HG03342 (cell line): ENCODE data around the gene RASA4B.
"Not testable (repeated sequence)": the region's sequence is repeated elsewhere in the genome, so short reads cannot be mapped to it uniquely, and the experiment has no call there.

Experiments
- ATAC-seq: cut with Tn5 transposase; IDR thresholded peaks from one replicate; pipeline ENCODE4 v1.9.1; 2021; ENCODE audit warnings: mild to moderate bottlenecking, moderate library complexity; ENCODE audit not compliant: unreplicated experiment

RASA4B gene

GRCh38 chr7:102455596-102455995 is 62.0 kb downstream of the RASA4B start:
- ATAC-seq, result no peak

DNA sequence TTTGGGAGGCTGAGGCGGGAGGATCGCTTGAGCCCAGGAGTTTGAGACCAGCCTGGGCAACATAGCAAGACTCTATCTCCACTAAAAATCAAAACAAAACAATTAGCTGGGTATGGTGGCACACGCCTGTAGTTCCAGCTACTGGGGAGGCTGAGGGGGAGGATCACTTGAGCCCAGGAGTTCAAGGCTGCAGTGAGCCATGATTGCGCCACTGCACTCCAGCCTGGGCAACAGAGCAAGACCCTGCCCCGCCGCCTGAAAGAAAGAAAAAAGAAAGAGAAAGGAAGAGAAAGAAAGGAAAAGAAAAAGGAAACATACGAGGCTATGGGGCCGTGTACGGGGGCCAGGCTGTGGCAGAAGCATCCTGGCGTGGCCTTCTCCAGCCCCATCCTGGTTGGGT is 62.6 kb downstream of the RASA4B start:
- not testable (repeated sequence) for ATAC-seq

DNA sequence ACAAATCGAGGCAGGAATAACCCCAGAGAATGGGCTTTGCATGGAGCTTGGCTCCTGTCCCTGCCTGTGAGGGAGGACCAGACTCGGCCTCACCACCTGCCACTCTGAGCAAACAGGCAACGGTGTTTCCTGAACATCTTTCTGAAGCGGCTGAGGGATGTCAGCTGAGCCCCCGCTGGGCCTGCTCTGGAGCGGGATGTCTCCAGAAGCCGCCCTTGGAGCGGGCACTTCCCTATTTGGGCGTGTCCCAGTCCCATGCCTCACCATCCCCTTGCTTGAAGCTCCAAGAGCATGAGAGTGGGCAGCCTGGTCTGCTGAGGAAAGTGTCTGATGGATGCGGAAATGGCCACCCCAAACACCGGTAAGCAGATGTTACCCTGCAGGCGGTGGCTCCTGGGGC is 63.1 kb downstream of the RASA4B start:
- no peak for ATAC-seq

DNA sequence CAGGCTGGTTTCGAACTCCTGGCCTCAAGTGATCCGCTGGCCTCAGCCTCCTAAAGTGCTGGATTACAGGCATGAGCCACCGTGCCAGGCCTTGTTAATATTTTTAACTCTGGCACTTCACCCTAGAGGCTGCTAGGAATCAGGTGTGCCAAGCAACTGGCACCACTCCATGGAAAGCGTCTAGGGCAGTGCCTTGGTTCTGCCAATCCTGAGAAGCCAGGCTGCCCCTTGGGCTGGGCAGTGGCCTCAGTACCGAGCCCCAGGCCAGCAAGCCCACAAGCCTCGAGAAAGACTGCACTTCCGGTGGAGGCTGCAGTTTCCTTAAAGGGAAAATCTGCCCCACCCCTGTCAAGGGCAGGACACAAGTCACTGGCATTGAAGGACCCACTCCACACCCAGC is 64.3 kb downstream of the RASA4B start:
- no peak for ATAC-seq

DNA sequence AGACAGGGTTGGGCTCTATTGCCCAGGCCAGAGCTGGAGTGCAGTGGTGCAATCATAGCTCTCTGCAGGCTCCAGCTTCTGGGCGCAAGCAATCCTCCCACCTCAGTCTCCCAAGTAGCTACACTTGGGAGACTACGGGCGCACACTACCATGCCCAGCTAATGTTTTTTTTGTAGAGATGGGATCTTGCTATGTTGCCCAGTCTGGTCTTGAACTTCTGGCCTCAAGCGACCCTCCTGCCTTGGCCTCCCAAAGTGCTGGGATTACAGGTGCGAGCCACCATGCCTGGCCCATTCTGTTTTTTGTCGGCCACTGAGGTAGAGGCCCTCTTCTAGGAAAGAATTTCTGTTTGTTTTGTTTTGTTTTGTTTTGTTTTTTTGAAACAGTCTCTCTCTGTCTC is 65.1 kb downstream of the RASA4B start:
- ATAC-seq, result no peak

- ATAC-seq, result no peak
Observed at GRCh38 chr7:102451371-102452054, 66.1 kb downstream of the RASA4B start.

GRCh38 chr7:102450242-102450641 is 67.3 kb downstream of the RASA4B start:
- ATAC-seq, result no peak

DNA sequence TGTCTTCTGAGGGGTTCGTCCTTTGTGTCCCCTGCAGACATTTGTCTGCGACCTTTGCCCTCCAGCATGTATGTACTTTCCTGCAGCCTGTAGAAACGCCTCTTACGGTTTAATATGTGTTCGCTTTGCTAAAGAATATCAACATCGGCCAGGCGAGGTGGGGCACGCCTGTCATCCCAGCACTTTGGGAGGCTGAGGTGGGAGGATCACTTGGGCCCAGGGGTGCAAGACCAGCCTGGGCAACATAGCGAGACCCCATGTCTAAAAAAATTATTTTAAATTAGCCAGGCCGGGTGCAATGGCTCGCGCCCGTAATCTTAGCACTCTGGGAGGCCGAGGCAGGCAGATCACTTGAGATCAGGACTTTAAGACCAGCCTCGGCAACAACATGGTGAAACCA is 68.4 kb downstream of the RASA4B start:
- no peak for ATAC-seq

DNA sequence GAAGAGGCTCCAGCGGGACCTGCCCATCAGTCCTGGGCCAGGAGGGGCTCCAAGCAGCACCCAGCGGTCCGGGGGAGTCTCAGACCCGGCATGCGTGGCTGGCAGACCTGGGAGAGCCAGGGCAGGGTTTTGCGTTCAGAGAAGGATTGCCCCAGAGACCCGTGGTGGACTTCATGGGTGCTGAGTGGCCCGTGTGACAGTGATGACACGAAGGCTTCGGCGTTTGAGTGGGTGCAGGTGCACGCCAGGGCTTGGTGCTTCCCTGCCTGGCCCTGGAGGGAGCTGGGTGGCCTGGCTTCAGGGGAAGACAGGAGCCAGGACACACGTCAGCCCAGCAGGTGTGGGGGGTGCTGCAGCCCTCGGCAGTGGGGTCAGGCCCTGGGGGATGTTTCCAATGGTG is 70.3 kb downstream of the RASA4B start:
- no peak for ATAC-seq

DNA sequence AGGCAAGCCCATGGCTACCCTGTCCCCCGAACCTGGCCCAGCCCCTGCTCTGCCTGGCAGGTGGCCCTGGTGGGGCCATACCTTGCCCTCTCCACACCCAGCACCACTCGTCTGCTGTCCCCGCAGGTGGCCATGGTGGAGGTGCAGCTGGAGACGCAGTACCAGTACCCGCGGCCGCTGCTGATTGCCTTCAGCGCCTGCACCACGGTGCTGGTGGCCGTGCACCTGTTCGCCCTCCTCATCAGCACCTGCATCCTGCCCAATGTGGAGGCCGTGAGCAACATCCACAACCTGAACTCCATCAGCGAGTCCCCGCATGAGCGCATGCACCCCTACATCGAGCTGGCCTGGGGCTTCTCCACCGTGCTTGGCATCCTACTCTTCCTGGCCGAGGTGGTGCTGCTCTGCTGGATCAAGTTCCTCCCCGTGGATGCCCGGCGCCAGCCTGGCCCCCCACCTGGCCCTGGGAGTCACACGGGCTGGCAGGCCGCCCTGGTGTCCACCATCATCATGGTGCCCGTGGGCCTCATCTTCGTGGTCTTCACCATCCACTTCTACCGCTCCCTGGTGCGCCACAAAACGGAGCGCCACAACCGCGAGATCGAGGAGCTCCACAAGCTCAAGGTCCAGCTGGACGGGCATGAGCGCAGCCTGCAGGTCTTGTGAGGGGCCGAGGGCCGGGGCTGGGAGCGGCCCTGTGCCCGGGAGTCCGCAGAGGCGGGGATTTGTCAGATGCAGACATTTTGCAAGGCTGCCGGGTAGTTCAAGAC is 71.0 kb downstream of the RASA4B start:
- no peak for ATAC-seq

- ATAC-seq, result no peak
Observed at GRCh38 chr7:102445674-102446071, 71.9 kb downstream of the RASA4B start.

GRCh38 chr7:102444961-102445673 is 72.5 kb downstream of the RASA4B start:
- peak; percentile 45 for ATAC-seq

- no peak for ATAC-seq
Observed at GRCh38 chr7:102439963-102440795, 77.4 kb downstream of the RASA4B start.

DNA sequence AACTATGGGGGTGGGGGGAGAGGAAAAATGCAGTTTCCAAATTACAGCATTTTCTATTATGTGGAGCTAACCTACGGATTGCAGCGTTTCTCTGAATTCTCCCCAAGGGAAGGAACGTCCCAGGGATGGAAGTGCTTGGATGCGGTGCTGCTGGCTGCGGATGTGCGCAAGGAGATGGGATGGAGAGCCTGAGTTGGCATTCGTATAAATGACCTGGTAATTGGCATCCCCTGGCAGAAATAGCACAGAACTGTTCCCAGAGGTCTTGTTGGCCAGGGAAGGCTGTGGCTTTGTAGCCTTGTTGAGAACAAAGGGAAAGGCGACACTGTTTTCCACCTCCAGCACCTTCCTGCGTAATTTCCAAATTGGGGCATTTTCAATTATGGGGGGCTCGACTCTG is 81.5 kb downstream of the RASA4B start:
- no peak for ATAC-seq

DNA sequence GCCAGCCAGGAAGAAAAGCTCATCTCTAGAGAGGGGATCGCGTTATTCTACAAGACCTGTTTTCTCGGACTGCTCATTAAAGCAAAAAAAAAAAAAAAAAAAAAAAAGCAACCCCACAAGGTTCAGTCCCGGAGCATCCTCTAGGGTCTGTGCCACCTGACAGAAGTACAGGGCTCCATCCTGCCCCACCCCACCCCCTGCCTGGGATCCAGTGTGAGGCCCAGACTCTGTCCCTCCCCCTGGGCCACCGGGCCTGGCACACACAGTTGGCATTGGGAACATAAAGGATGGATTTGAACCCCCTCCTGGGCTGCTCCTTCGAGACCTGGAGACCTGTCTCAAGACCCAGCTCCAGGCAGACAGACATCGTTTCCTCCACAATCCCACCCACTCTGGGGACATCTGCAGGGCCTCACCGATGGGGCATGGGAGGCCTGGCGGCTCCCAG is 83.5 kb downstream of the RASA4B start:
- no peak for ATAC-seq

GRCh38 chr7:102433219-102434038 is 84.1 kb downstream of the RASA4B start, which contains the start of gene ORAI2:
TSS of gene ORAI2 (plus strand) at chr7:102433575. CDS start at chr7:102438957, 5,382 bp downstream.
- peak; percentile 52 for ATAC-seq
